ENCODE data around the gene RNF144B.

The RNF144B gene

DNA sequence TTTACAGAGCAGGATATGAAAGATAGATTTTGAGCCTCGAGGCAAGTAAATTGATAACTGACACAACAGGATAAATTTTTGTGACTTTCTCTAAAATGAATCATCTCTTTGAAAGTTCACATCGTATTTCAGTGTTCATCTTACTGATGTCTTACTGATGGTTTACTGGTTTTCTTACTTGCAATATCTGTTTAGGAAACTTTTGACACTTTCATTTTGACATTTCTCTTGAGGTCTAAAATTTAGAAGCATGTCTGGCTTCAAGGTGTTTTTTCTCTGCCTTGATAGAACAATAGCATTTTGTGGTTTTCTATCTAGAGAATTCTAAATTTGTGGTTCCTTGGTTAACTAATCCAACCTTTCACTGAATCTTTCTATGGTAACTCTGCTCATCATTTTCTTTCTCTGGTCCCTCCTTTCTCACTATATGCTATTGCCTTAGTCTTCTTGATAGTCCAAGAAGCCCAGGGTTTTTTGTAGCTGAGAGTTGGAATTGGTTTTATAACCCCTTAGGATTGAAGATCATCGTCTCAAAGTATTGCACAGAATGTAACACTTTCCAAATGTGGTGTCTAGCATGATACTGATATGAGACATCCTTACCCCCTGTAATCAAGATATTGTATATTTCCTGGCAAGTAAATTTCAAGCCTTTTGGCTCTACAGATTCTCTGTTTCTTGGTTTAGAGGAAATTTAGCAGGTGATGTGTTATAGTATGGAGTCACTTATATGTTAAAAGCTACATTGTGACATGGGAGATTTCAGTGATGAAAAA lies 98.7 kb downstream of the RNF144B start:
- no peak overlapping the region for H3K4me3 ChIP-seq (ENCODE audit: low read length in 2 of 2)
- H3K27ac ChIP-seq (ENCODE audit: low read length) = no peak overlapping the region
- H3K4me1 ChIP-seq (ENCODE audit: control insufficient read depth, insufficient read depth, low read length) = no peaks in the 10 kb centered on the region
- no peaks in the 10 kb centered on the region for H3K9me3 ChIP-seq (ENCODE audit: control insufficient read depth in 2 of 2, low read length in 2 of 2)
- H3K36me3 ChIP-seq (ENCODE audit: control insufficient read depth in 2 of 2, insufficient read depth in 2 of 2, low read length in 2 of 2) = no peaks in the 10 kb centered on the region
- H3K9ac ChIP-seq (ENCODE audit: low read length in 2 of 2) = no peak overlapping the region
- H3K27me3 ChIP-seq (ENCODE audit: control insufficient read depth in 1 of 2, insufficient read depth in 2 of 2, low read length in 2 of 2) = no peaks in the 10 kb centered on the region

DNA sequence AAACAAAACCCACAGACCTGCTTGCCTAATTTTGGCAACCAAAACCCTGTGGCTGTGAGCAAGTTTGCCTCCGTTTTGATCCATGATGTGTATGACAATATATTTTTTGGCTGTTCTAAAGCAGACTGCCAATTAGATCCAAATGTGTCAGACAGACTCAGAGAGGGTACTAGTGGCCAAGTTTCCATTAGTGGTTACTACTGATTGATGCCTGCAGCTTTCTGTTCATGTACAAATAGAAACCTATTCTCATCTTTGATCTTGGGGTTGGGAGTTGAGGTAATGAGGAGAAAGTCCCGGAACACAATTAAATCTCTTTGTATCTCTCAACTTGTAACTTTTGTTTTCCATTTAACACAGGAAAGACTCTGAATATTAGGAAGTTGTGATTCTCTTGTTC lies 100.9 kb downstream of the RNF144B start:
- H3K36me3 ChIP-seq (ENCODE audit: control insufficient read depth in 2 of 2, insufficient read depth in 2 of 2, low read length in 2 of 2) = no peaks in the 10 kb centered on the region
- H3K9me3 ChIP-seq (ENCODE audit: control insufficient read depth in 2 of 2, low read length in 2 of 2) = no peaks in the 10 kb centered on the region
- no peak overlapping the region for H3K27ac ChIP-seq (ENCODE audit: low read length)
- H3K4me1 ChIP-seq (ENCODE audit: control insufficient read depth, insufficient read depth, low read length) = no peaks in the 10 kb centered on the region
- no peak overlapping the region for H3K4me3 ChIP-seq (ENCODE audit: low read length in 2 of 2)
- no peak overlapping the region for H3K9ac ChIP-seq (ENCODE audit: low read length in 2 of 2)
- no peaks in the 10 kb centered on the region for H3K27me3 ChIP-seq (ENCODE audit: control insufficient read depth in 1 of 2, insufficient read depth in 2 of 2, low read length in 2 of 2)

DNA sequence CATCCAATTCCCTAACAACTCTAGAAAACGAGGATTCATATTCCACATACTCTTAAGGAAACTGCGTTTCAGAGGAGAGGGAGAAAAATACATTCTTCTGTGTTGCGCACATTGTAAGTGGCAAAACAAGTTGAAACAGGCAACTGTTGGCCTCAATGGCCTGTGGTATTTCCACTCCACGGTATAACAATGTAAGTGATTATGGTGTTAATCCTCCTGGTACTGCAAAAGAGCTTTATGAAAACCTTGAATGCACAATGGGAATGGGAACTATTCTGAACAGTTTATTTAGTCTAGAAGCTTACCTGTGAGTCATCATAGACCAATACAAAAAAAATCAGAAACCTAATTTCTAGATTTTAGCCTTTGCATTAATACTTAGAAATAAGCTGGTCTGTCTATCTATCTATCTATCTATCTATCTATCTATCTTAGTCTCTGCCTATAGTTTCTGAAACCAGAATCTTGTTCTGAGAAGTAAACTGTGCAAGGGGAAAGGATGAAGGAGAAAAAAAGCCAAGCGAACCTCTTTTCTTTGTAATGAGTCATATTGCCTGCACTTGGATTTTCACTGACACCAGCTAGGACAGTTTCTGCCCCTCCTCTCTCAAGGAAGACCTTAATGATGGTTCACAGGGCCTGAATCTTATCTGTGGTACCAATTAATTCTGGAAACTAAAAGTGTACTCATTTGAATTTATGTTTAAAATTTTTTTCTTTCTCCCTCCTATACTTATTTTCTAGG lies 101.5 kb downstream of the RNF144B start:
- H3K27ac ChIP-seq (ENCODE audit: low read length) = no peak overlapping the region
- no peak overlapping the region for H3K9ac ChIP-seq (ENCODE audit: low read length in 2 of 2)
- no peaks in the 10 kb centered on the region for H3K27me3 ChIP-seq (ENCODE audit: control insufficient read depth in 1 of 2, insufficient read depth in 2 of 2, low read length in 2 of 2)
- H3K36me3 ChIP-seq (ENCODE audit: control insufficient read depth in 2 of 2, insufficient read depth in 2 of 2, low read length in 2 of 2) = no peaks in the 10 kb centered on the region
- no peaks in the 10 kb centered on the region for H3K4me1 ChIP-seq (ENCODE audit: control insufficient read depth, insufficient read depth, low read length)
- H3K4me3 ChIP-seq (ENCODE audit: low read length in 2 of 2) = no peak overlapping the region
- H3K9me3 ChIP-seq (ENCODE audit: control insufficient read depth in 2 of 2, low read length in 2 of 2) = no peaks in the 10 kb centered on the region

DNA sequence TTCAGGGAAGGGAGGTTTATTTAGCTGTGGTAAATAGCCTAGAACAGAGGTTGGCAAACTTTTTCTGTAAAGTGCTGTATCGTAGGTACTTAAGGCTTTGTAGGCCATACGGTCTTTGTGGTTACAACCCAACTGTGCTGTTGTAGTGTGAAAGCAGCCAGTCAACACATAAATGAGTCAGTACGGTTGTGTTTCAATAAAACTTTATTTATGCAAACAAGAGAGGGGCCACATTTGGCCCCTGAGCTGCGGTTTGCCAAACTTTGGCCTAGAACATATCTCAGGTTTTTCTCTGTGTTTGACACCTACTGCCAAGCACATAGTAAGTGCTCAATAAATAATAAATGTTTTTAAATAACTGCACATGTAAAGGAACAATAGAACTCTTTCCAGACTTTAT lies 102.2 kb downstream of the RNF144B start:
- no peak overlapping the region for H3K9ac ChIP-seq (ENCODE audit: low read length in 2 of 2)

DNA sequence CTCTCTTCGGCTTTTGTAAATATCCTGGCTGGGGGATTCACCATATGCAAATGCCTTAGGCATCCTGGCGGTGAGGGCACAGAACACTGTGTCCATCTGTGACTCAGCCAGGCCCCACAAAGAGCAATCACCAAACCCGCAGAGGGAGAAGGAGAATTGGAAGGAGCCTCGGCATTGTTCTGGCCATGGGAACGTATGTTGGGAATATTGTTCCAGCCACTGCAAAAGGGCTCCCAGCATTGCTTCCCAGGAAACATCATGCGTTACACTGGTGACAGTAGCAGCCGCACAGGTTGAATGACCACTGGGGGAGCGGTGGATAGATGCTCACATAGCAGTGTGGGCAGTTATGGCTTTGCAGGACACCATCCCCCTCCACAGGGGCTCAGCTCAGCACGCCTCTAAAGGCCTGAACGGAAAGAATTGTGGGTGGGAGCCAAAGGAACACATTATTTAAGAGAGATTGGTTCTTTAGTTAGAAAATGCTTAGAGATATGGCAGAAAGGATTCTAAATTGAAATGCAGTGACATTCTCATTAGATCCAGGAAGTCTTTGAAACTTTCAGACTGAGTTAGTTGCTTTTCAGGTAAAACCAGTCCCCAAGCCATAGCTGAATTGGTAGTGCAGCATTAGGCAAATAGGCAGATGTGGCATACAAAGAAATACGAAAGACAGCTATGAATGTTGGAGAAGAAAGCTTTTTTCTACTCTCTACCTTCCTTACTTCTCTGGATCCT lies 104.3 kb downstream of the RNF144B start:
- Histone ChIP-seq H3K4me3 (ENCODE audit: low read length in 2 of 2) (no peak overlapping the region), H3K36me3 (ENCODE audit: control insufficient read depth in 2 of 2, insufficient read depth in 2 of 2, low read length in 2 of 2) (no peaks in the 10 kb centered on the region), H3K27me3 (ENCODE audit: control insufficient read depth in 1 of 2, insufficient read depth in 2 of 2, low read length in 2 of 2) (no peaks in the 10 kb centered on the region), H3K4me1 (ENCODE audit: control insufficient read depth, insufficient read depth, low read length) (no peaks in the 10 kb centered on the region), H3K27ac (ENCODE audit: low read length) (no peak overlapping the region), H3K9ac (ENCODE audit: low read length in 2 of 2) (no peak overlapping the region), H3K9me3 (ENCODE audit: control insufficient read depth in 2 of 2, low read length in 2 of 2) (no peaks in the 10 kb centered on the region)

More for the DNA sequence above, 102.2 kb downstream of the RNF144B start:
- no peaks in the 10 kb centered on the region for H3K9me3 ChIP-seq (ENCODE audit: control insufficient read depth in 2 of 2, low read length in 2 of 2)
- H3K27ac ChIP-seq (ENCODE audit: low read length) = no peak overlapping the region
- H3K4me3 ChIP-seq (ENCODE audit: low read length in 2 of 2) = no peak overlapping the region
- no peaks in the 10 kb centered on the region for H3K36me3 ChIP-seq (ENCODE audit: control insufficient read depth in 2 of 2, insufficient read depth in 2 of 2, low read length in 2 of 2)
- no peaks in the 10 kb centered on the region for H3K27me3 ChIP-seq (ENCODE audit: control insufficient read depth in 1 of 2, insufficient read depth in 2 of 2, low read length in 2 of 2)
- no peaks in the 10 kb centered on the region for H3K4me1 ChIP-seq (ENCODE audit: control insufficient read depth, insufficient read depth, low read length)

DNA sequence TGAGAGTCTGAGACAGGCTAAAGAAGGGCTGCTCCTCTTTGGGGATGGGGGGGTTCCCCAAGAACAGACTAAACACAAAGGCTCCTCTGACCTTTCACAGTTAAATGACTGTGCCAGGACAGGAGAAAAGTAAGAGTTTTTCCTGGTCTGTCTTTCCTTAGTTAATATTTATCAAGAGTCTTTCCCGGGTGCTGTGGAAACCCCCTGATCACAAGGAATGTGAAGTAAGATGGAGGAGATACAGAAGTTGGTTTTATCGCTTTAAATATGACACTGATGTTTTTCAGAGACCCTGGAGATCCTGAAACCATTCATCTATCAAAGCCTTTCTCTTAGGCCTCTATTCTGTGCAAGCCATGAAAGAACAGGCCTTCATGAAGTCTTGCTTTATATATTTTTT lies 105.8 kb downstream of the RNF144B start:
- H3K4me1 ChIP-seq (ENCODE audit: control insufficient read depth, insufficient read depth, low read length) = no peaks in the 10 kb centered on the region

DNA sequence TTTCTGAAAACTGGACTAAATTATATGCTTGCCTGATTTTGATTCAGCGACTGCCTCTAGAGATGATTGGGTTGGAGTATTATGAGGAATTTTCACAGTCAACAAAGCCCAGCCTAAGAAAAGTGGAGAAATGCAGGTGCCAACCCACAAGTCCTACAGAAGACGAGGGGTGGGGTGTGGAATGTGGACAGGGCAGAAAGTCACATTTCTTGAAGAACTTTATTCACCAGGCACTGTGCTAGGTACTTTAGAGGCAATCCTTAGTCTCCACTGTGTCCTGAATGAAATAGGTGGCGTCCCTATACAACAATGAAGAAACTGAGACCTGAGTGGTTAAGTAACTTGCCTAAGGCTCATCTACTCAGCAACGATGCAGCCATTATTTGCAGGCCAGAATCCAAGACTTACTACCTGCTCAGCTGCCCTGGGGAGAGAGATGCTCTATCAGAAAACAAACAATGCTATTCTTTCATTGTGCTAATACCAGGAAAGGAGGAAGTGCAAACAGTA lies 106.3 kb downstream of the RNF144B start:
- Histone ChIP-seq H3K9me3 (ENCODE audit: control insufficient read depth in 2 of 2, low read length in 2 of 2) (no peaks in the 10 kb centered on the region), H3K9ac (ENCODE audit: low read length in 2 of 2) (no peak overlapping the region), H3K4me1 (ENCODE audit: control insufficient read depth, insufficient read depth, low read length) (no peaks in the 10 kb centered on the region), H3K36me3 (ENCODE audit: control insufficient read depth in 2 of 2, insufficient read depth in 2 of 2, low read length in 2 of 2) (no peaks in the 10 kb centered on the region), H3K27me3 (ENCODE audit: control insufficient read depth in 1 of 2, insufficient read depth in 2 of 2, low read length in 2 of 2) (no peaks in the 10 kb centered on the region), H3K4me3 (ENCODE audit: low read length in 2 of 2) (no peak overlapping the region), H3K27ac (ENCODE audit: low read length) (no peak overlapping the region)

More for the DNA sequence above, 105.8 kb downstream of the RNF144B start:
- no peaks in the 10 kb centered on the region for H3K27me3 ChIP-seq (ENCODE audit: control insufficient read depth in 1 of 2, insufficient read depth in 2 of 2, low read length in 2 of 2)
- no peaks in the 10 kb centered on the region for H3K36me3 ChIP-seq (ENCODE audit: control insufficient read depth in 2 of 2, insufficient read depth in 2 of 2, low read length in 2 of 2)
- H3K9me3 ChIP-seq (ENCODE audit: control insufficient read depth in 2 of 2, low read length in 2 of 2) = no peaks in the 10 kb centered on the region
- no peak overlapping the region for H3K9ac ChIP-seq (ENCODE audit: low read length in 2 of 2)
- no peak overlapping the region for H3K4me3 ChIP-seq (ENCODE audit: low read length in 2 of 2)
- no peak overlapping the region for H3K27ac ChIP-seq (ENCODE audit: low read length)

DNA sequence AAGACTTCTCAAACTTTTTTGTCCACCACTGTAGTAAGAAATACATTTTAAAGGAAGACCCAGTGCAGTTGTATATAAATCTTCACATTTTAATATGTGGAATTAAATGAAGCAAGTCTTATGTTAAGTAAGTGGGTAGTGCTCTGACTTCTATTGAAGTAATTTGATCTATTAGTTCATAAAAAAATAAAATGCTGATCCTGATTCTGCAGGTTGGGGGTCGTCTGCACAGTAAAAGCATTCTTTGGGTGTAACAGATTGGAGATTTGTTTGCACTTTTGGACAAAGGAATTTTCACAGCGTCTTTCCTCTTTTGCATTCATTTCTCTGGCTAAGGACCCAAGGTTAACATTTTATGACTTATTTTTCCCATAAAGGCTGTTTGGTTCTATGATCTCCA lies 106.8 kb downstream of the RNF144B start:
- Histone ChIP-seq H3K27ac (ENCODE audit: low read length) (no peak overlapping the region), H3K9me3 (ENCODE audit: control insufficient read depth in 2 of 2, low read length in 2 of 2) (no peaks in the 10 kb centered on the region), H3K4me3 (ENCODE audit: low read length in 2 of 2) (no peak overlapping the region), H3K27me3 (ENCODE audit: control insufficient read depth in 1 of 2, insufficient read depth in 2 of 2, low read length in 2 of 2) (no peaks in the 10 kb centered on the region), H3K36me3 (ENCODE audit: control insufficient read depth in 2 of 2, insufficient read depth in 2 of 2, low read length in 2 of 2) (no peaks in the 10 kb centered on the region), H3K9ac (ENCODE audit: low read length in 2 of 2) (no peak overlapping the region), H3K4me1 (ENCODE audit: control insufficient read depth, insufficient read depth, low read length) (no peaks in the 10 kb centered on the region)

DNA sequence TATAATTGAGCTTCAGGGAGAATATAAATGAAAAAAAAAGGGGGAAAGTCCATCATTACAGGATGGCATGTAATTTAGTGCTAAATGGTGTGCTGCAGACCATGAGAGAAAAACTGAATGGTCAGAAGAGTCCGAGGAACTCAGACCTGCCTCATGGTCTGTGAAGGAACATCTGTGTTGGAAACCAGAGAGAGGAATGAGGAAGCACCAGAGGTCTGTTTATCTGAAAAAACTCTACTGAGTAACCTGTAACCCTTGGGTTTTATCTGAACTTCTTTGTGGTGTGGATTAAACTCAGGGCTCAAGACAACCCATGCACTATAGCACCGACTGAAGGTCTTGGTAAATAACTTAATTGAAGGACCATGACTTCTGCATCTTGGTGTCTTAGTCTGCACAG lies 108.1 kb downstream of the RNF144B start:
- no peaks in the 10 kb centered on the region for H3K4me1 ChIP-seq (ENCODE audit: control insufficient read depth, insufficient read depth, low read length)
- no peak overlapping the region for H3K4me3 ChIP-seq (ENCODE audit: low read length in 2 of 2)
- H3K9ac ChIP-seq (ENCODE audit: low read length in 2 of 2) = no peak overlapping the region
- H3K27ac ChIP-seq (ENCODE audit: low read length) = no peak overlapping the region
- no peaks in the 10 kb centered on the region for H3K36me3 ChIP-seq (ENCODE audit: control insufficient read depth in 2 of 2, insufficient read depth in 2 of 2, low read length in 2 of 2)
- no peaks in the 10 kb centered on the region for H3K9me3 ChIP-seq (ENCODE audit: control insufficient read depth in 2 of 2, low read length in 2 of 2)
- no peaks in the 10 kb centered on the region for H3K27me3 ChIP-seq (ENCODE audit: control insufficient read depth in 1 of 2, insufficient read depth in 2 of 2, low read length in 2 of 2)

DNA sequence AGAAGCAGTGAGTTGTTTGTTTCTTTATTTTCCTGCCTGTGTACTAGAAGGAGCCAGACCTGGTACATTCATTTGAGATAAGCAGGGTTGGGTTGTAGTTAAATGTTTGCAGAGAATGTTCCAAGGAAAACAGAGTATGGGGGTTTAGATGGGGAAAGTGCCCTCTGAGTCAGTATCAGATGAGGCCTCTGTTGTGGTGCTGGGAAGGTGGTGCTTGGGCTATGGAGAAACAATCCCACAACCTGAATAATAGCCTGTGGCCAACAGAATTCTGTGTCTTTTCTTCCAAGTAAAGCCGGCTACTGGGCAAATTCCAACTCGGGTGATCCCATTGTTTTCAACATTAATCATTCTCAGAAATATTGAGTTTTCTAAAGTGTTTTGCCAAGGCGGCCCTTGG lies 109.3 kb downstream of the RNF144B start:
- H3K36me3 ChIP-seq (ENCODE audit: control insufficient read depth in 2 of 2, insufficient read depth in 2 of 2, low read length in 2 of 2) = no peaks in the 10 kb centered on the region
- H3K4me3 ChIP-seq (ENCODE audit: low read length in 2 of 2) = no peak overlapping the region
- no peak overlapping the region for H3K27ac ChIP-seq (ENCODE audit: low read length)
- H3K9me3 ChIP-seq (ENCODE audit: control insufficient read depth in 2 of 2, low read length in 2 of 2) = no peaks in the 10 kb centered on the region
- no peaks in the 10 kb centered on the region for H3K4me1 ChIP-seq (ENCODE audit: control insufficient read depth, insufficient read depth, low read length)
- H3K27me3 ChIP-seq (ENCODE audit: control insufficient read depth in 1 of 2, insufficient read depth in 2 of 2, low read length in 2 of 2) = no peaks in the 10 kb centered on the region
- H3K9ac ChIP-seq (ENCODE audit: low read length in 2 of 2) = no peak overlapping the region

All from stomach smooth muscle (tissue), 2 donors.